ENCODE results near the gene EEF1AKMT2. TPM values are rescaled to one million over a fixed set of nuclear protein-coding genes. Genes with fewer than 3 reads are reported as not detected.
A peak's percentile ranks its signal among the peaks of the same experiment; 100 is the strongest.

Gene EEF1AKMT2
- polyA plus RNA-seq, 2 of the 4 experiments (the other 2 are of a cell fraction) = 23.5 to 28.1 TPM

DNA sequence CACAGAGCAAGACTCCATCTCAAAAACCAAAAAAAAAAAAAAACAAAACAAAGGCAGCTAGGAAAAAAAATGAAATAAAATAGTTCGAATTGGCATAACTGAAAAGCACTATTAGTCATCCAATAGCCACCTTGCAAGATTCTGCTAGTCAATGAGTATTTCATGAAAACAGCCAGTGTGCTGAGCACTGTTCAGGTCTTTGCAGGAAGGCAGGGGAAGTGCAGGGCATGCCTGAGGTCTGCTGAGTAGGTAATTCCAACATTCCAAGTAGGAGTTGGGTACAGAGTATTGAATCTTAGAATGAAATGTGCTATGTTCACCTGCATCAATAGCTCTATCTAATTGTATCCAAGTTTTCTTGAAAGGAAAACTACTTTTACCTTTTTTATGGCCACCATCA, 32.8 kb upstream of the EEF1AKMT2 start:
- ChIA-PET CTCF (interaction anchor here (0.9 to 3.7 kb wide), 3 partner anchors 9 to 296 kb away, joined by 3 to 27 read pairs (median 3); no protein-coding TSS in a partner anchor), POLR2A (no interaction called here)
- 76% methylated on average over 1 of the region's 1 CpG for WGBS (ENCODE audit: missing lambda C conversion rate)
- no peak overlapping the region for H3K4me3 ChIP-seq
- no peaks in the 10 kb centered on the region for H3K9me3 ChIP-seq
- H3K27ac ChIP-seq = no peak overlapping the region
- no peak for TF ChIP-seq CHD2 (IDR thresholded peaks at IDR 0.05; ENCODE audit: low read length, partially characterized antibody)
- no peak for TF ChIP-seq RAD21 (conservative IDR thresholded peaks at IDR 0.05 in 1 of 2, IDR thresholded peaks at IDR 0.05 in 1 of 2)
- no peak for TF ChIP-seq HOXB5 (CRISPR knock-in tag; IDR thresholded peaks at IDR 0.05)
- no peak for TF ChIP-seq MYC (IDR thresholded peaks at IDR 0.05; ENCODE audit: borderline replicate concordance, low read length)
- no peak for TF ChIP-seq NR3C1 (IDR thresholded peaks at IDR 0.05)
- TF ChIP-seq HOXB13 (CRISPR knock-in tag; IDR thresholded peaks at IDR 0.05; ENCODE audit: low read depth) = no peak
- no peak for TF ChIP-seq ZFP36 (IDR thresholded peaks at IDR 0.05; ENCODE audit: borderline replicate concordance, partially characterized antibody)
- TF ChIP-seq KDM1A (IDR thresholded peaks at IDR 0.05; ENCODE audit: low read depth) = no peak
- TF ChIP-seq, protein P1, sequence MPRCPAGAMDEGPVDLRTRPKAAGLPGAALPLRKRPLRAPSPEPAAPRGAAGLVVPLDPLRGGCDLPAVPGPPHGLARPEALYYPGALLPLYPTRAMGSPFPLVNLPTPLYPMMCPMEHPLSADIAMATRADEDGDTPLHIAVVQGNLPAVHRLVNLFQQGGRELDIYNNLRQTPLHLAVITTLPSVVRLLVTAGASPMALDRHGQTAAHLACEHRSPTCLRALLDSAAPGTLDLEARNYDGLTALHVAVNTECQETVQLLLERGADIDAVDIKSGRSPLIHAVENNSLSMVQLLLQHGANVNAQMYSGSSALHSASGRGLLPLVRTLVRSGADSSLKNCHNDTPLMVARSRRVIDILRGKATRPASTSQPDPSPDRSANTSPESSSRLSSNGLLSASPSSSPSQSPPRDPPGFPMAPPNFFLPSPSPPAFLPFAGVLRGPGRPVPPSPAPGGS (IDR thresholded peaks at IDR 0.05) = no peak
- TF ChIP-seq RCOR1 (IDR thresholded peaks at IDR 0.05; ENCODE audit: low read depth, low read length) = no peak
- TF ChIP-seq HOXA7 (CRISPR knock-in tag; IDR thresholded peaks at IDR 0.05) = no peak
- TF ChIP-seq TFCP2L1 (CRISPR knock-in tag; IDR thresholded peaks at IDR 0.05) = no peak
- DNase-seq (ENCODE audit: low read depth in 1 of 2, low spot score in 1 of 2) = no peak
- no peak for FAIRE-seq
- H3K4me2 ChIP-seq = no peak overlapping the region
- 0 out of 6 replicates have a peak, but pooled peaks have one; percentile 38 to 54 for ATAC-seq
- H3K4me1 ChIP-seq = no peaks in the 10 kb centered on the region

DNA sequence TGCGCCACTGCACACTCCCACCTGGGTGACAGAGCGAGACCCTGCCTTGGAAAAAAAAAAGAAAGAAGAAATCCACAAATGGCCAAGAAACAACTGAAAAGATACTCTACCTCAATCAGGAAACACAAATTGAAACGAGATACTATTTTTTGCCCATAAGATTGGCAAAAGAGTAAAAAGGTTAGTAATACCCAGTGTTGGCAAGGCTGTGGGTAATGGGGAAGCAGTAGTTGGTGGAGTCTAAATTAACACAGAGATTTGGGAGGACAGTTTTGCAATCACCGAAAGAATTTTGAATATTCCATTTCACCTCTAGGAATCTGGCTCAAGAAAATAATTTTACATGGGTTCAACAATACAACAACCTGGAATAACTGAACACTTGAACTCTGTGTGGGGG, 29.8 kb upstream of the EEF1AKMT2 start:
- POLR2A ChIA-PET = no interaction called here
- Histone ChIP-seq H3K4me2 (no peak overlapping the region), H3K27ac (no peak overlapping the region), H3K9me3 (no peaks in the 10 kb centered on the region), H3K4me1 (no peaks in the 10 kb centered on the region), H3K4me3 (no peak overlapping the region)
- FAIRE-seq = no peak
- no peak for DNase-seq (ENCODE audit: low read depth in 1 of 2, low spot score in 1 of 2)
- TF ChIP-seq TP53 (CRISPR knock-in tag; IDR thresholded peaks at IDR 0.05) (no peak), HOXB5 (CRISPR knock-in tag; IDR thresholded peaks at IDR 0.05) (no peak), CBX8 (IDR thresholded peaks at IDR 0.05) (no peak), ZFP36 (IDR thresholded peaks at IDR 0.05; ENCODE audit: borderline replicate concordance, partially characterized antibody) (no peak), MAZ (IDR thresholded peaks at IDR 0.05; ENCODE audit: borderline replicate concordance, low read depth, low read length) (no peak), HOXB13 (CRISPR knock-in tag; IDR thresholded peaks at IDR 0.05; ENCODE audit: low read depth) (no peak), KDM1A (IDR thresholded peaks at IDR 0.05; ENCODE audit: low read depth) (no peak), JUN (IDR thresholded peaks at IDR 0.05) (no peak)
- TF ChIP-seq, protein P2, sequence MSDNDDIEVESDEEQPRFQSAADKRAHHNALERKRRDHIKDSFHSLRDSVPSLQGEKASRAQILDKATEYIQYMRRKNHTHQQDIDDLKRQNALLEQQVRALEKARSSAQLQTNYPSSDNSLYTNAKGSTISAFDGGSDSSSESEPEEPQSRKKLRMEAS (IDR thresholded peaks at IDR 0.05) = no peak
- TF ChIP-seq, protein P3, sequence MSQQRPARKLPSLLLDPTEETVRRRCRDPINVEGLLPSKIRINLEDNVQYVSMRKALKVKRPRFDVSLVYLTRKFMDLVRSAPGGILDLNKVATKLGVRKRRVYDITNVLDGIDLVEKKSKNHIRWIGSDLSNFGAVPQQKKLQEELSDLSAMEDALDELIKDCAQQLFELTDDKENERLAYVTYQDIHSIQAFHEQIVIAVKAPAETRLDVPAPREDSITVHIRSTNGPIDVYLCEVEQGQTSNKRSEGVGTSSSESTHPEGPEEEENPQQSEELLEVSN (IDR thresholded peaks at IDR 0.05; ENCODE audit: borderline replicate concordance, low read depth) = no peak
- TF ChIP-seq, protein P4, sequence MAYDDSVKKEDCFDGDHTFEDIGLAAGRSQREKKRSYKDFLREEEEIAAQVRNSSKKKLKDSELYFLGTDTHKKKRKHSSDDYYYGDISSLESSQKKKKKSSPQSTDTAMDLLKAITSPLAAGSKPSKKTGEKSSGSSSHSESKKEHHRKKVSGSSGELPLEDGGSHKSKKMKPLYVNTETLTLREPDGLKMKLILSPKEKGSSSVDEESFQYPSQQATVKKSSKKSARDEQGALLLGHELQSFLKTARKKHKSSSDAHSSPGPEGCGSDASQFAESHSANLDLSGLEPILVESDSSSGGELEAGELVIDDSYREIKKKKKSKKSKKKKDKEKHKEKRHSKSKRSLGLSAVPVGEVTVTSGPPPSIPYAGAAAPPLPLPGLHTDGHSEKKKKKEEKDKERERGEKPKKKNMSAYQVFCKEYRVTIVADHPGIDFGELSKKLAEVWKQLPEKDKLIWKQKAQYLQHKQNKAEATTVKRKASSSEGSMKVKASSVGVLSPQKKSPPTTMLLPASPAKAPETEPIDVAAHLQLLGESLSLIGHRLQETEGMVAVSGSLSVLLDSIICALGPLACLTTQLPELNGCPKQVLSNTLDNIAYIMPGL (CRISPR knock-in tag; IDR thresholded peaks at IDR 0.05; ENCODE audit: borderline replicate concordance) = no peak
- TF ChIP-seq, protein P5, sequence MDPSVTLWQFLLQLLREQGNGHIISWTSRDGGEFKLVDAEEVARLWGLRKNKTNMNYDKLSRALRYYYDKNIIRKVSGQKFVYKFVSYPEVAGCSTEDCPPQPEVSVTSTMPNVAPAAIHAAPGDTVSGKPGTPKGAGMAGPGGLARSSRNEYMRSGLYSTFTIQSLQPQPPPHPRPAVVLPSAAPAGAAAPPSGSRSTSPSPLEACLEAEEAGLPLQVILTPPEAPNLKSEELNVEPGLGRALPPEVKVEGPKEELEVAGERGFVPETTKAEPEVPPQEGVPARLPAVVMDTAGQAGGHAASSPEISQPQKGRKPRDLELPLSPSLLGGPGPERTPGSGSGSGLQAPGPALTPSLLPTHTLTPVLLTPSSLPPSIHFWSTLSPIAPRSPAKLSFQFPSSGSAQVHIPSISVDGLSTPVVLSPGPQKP (IDR thresholded peaks at IDR 0.05; ENCODE audit: low read depth, low read length) = no peak
- TF ChIP-seq, protein P6, sequence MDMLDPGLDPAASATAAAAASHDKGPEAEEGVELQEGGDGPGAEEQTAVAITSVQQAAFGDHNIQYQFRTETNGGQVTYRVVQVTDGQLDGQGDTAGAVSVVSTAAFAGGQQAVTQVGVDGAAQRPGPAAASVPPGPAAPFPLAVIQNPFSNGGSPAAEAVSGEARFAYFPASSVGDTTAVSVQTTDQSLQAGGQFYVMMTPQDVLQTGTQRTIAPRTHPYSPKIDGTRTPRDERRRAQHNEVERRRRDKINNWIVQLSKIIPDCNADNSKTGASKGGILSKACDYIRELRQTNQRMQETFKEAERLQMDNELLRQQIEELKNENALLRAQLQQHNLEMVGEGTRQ (IDR thresholded peaks at IDR 0.05) = no peak
- TF ChIP-seq, protein P7, sequence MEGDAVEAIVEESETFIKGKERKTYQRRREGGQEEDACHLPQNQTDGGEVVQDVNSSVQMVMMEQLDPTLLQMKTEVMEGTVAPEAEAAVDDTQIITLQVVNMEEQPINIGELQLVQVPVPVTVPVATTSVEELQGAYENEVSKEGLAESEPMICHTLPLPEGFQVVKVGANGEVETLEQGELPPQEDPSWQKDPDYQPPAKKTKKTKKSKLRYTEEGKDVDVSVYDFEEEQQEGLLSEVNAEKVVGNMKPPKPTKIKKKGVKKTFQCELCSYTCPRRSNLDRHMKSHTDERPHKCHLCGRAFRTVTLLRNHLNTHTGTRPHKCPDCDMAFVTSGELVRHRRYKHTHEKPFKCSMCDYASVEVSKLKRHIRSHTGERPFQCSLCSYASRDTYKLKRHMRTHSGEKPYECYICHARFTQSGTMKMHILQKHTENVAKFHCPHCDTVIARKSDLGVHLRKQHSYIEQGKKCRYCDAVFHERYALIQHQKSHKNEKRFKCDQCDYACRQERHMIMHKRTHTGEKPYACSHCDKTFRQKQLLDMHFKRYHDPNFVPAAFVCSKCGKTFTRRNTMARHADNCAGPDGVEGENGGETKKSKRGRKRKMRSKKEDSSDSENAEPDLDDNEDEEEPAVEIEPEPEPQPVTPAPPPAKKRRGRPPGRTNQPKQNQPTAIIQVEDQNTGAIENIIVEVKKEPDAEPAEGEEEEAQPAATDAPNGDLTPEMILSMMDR (IDR thresholded peaks at IDR 0.05) = no peak
- CTCF ChIA-PET = no interaction called here
- ATAC-seq = no peak
- WGBS (ENCODE audit: missing lambda C conversion rate) = 97% methylated on average over 4 of the region's 4 CpGs
